K562 (cell line): Measurements from ENCODE around the gene PRLHR. TPM values are rescaled to one million over a fixed set of nuclear protein-coding genes. Genes with fewer than 3 reads are reported as not detected.

Experiments used
- ATF2 ChIP-seq: sonication (generic); formaldehyde crosslinking; IDR thresholded peaks from 2 replicates; pipeline ENCODE4 v1.8.1; 2022; ENCODE audit warnings: missing genetic modification reagents
- EHMT2 ChIP-seq: fragments of 450-650 bp; IDR thresholded peaks from 2 replicates; pipeline ENCODE4 v1.6.1; 2018; ENCODE audit warnings: antibody characterized with exemption
- KDM4B ChIP-seq, 2 experiments: fragments of 450-650 bp in 1 of 2; sonication (generic) in 1 of 2; IDR thresholded peaks; 2 replicates each; pipeline ENCODE4 v1.6.1; 2016 to 2017; ENCODE audit warnings: borderline replicate concordance in 2 of 2, antibody characterized with exemption in 1 of 2, low read depth in 1 of 2, mild to moderate bottlenecking in 1 of 2
- KLF13 ChIP-seq: fragments of 450-650 bp; IDR thresholded peaks from 2 replicates; pipeline ENCODE4 v1.6.1; 2016; ENCODE audit warnings: missing genetic modification characterization, low read depth, mild to moderate bottlenecking, missing compliant biosample characterization, moderate library complexity, borderline replicate concordance
- L3MBTL2 ChIP-seq: fragments of 450-650 bp; IDR thresholded peaks from 2 replicates; pipeline ENCODE4 v1.6.1; 2016; ENCODE audit warnings: mild to moderate bottlenecking, moderate library complexity
- LARP7 ChIP-seq: fragments of 450-650 bp; IDR thresholded peaks from 2 replicates; pipeline ENCODE4 v1.6.1; 2016
- MIER1 ChIP-seq: fragments of 450-650 bp; IDR thresholded peaks from 2 replicates; pipeline ENCODE4 v1.6.1; 2016; ENCODE audit warnings: antibody characterized with exemption, mild to moderate bottlenecking, low read depth
- MYBL2 ChIP-seq, 2 experiments: fragments of 450-650 bp in 1 of 2; sonication (generic) in 1 of 2; formaldehyde crosslinking in 1 of 2; IDR thresholded peaks; 2 replicates each; pipeline versions ENCODE4 v1.6.1 to v1.8.1; 2017 to 2022; ENCODE audit warnings: borderline replicate concordance in 1 of 2, inconsistent platforms in 1 of 2, low read depth in 1 of 2, mild to moderate bottlenecking in 1 of 2, missing genetic modification reagents in 1 of 2, moderate library complexity in 1 of 2
- NELFE ChIP-seq: IDR thresholded peaks from 2 replicates; pipeline ENCODE4 v1.6.1; 2011; ENCODE audit warnings: mild to moderate bottlenecking; ENCODE audit not compliant: insufficient read depth, insufficient read length
- NR2F6 ChIP-seq: fragments of 450-650 bp; formaldehyde crosslinking; IDR thresholded peaks from 2 replicates; pipeline ENCODE4 v1.4.0; 2020; ENCODE audit warnings: mild to moderate bottlenecking
- PREB ChIP-seq: sonication (generic); formaldehyde crosslinking; IDR thresholded peaks from 2 replicates; pipeline ENCODE4 v1.8.1; 2023; ENCODE audit warnings: mild to moderate bottlenecking, missing genetic modification reagents
- SP1 ChIP-seq: sonication (generic); formaldehyde crosslinking; IDR thresholded peaks from 2 replicates; pipeline ENCODE4 v1.8.1; 2022; ENCODE audit warnings: mild to moderate bottlenecking, missing genetic modification reagents
- SUPT5H ChIP-seq: fragments of 450-650 bp; IDR thresholded peaks from 2 replicates; pipeline ENCODE4 v1.6.1; 2016
- TRIM28 ChIP-seq: fragments of 450-650 bp; IDR thresholded peaks from 2 replicates; pipeline ENCODE4 v1.6.1; 2017
- XRCC3 ChIP-seq: fragments of 450-650 bp; IDR thresholded peaks from 2 replicates; pipeline ENCODE4 v1.6.1; 2017; ENCODE audit warnings: mild to moderate bottlenecking, moderate library complexity
- ZBTB9 ChIP-seq: fragments of 450-650 bp; formaldehyde crosslinking; IDR thresholded peaks from 2 replicates; pipeline ENCODE4 v1.4.0; 2020; ENCODE audit warnings: mild to moderate bottlenecking, moderate library complexity
- ZNF384 ChIP-seq: IDR thresholded peaks from 2 replicates; pipeline ENCODE4 v1.6.1; 2012; ENCODE audit warnings: low read depth, low read length, improper control_type of control experiment
- ZNF431 ChIP-seq: sonication (generic); formaldehyde crosslinking; IDR thresholded peaks from 2 replicates; pipeline ENCODE4 v1.8.0; 2022; ENCODE audit warnings: mild to moderate bottlenecking, missing genetic modification reagents
- ZNF551 ChIP-seq: fragments of 250-450 bp; sonication (Bioruptor Pico); IDR thresholded peaks from 2 replicates; pipeline ENCODE4 v1.5.0; 2021; ENCODE audit warnings: mild to moderate bottlenecking, moderate library complexity
- ZNF717 ChIP-seq: fragments of 250-450 bp; sonication (Bioruptor Pico); IDR thresholded peaks from 2 replicates; pipeline ENCODE4 v1.5.0; 2021
- ZSCAN32 ChIP-seq: fragments of 450-650 bp; formaldehyde crosslinking; IDR thresholded peaks from 2 replicates; pipeline ENCODE4 v1.4.0; 2020; ENCODE audit warnings: mild to moderate bottlenecking, moderate library complexity
- polyA plus RNA-seq, 8 experiments: library from polyadenylated mRNA; depleted of rRNA in 4 of 8; stranded (reverse) in 5 of 8; unstranded in 3 of 8; fragments of >200 nt; fragmentation: Nextera tagmentation in 2 of 8; fragmentation: Illumina TruSeq in 1 of 8; extraction: Ambion mirVana in 2 of 8; extraction: Trizol in 1 of 8; gene quantifications; 2 replicates each; pipeline versions ENCODE4 v1.2.1 to v1.2.3, GENCODE V29; 2011 to 2014; ENCODE audit warnings: inconsistent platforms in 1 of 8, missing spikeins in 1 of 8
- total RNA-seq, 7 experiments: library from RNA; depleted of rRNA in 6 of 7; stranded (reverse); fragments of >200 nt in 6 of 7; fragmentation: Illumina TruSeq in 2 of 7; extraction: Trizol in 2 of 7; gene quantifications; 2 replicates each; pipeline versions ENCODE4 v1.2.1 to v1.2.3, GENCODE V29; 2011 to 2021; ENCODE audit warnings: low replicate concordance in 1 of 7
- TF ChIP-seq, protein P1 (sequence below): fragments of 450-650 bp; conservative IDR thresholded peaks from 2 replicates; pipeline ENCODE4 v1.6.1; 2016; ENCODE audit warnings: missing genetic modification characterization, low read depth, mild to moderate bottlenecking, control low read depth, missing compliant biosample characterization
- TF ChIP-seq, protein P2 (sequence below): IDR thresholded peaks from 3 replicates; pipeline ENCODE4 v1.6.1; 2011; ENCODE audit warnings: borderline replicate concordance, mild to moderate bottlenecking; ENCODE audit not compliant: insufficient read length, insufficient read depth

Gene PRLHR
- total and polyA plus RNA-seq, 9 of the 15 experiments (the other 6 are each of a cell fraction or from before 2014, with no cell fraction given), result not detected

DNA sequence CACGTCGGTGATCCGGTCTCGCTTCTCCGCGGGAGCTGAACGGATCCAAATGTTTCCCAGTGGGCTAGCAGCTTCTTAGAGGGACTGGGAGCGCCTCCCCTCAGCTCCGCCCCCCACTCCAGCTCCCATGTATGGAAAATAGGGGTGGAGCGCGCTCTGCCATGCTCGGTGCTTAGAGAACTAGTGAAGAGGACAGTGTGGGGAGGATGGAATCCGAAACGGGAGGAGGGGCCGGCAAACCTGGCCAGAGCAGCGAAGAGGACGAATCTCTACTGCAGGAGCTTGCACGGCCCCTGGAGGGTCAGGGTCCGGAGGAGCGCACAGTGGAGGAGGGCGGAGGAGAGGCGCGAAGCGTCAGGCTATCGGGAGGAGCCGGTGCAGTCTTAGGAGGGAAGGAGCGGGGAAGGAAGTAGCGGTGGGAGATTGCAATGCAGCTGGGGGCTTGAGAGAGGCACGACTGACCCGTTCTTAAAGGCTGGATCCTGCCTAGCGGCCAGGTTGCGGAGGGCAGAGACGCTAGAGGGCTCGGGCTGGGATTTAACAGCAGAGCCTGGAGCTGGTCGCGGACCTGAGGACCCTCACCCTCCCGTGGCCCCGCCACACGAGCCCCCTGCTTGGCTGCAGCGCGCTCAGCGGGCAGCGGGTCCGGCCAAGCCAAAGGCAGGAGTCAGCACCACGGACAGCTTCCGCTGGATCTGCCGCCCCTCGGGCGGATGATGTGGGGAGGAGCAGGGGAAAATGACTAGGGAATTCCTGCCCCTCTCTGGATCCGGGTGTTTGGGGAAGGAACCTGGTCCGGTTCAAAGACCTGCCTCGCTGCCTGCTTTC lies at the start of gene PRLHR (continued):
- TF ChIP-seq ZNF384, result no peak
- no peak for TF ChIP-seq L3MBTL2
- TF ChIP-seq, protein P1, sequence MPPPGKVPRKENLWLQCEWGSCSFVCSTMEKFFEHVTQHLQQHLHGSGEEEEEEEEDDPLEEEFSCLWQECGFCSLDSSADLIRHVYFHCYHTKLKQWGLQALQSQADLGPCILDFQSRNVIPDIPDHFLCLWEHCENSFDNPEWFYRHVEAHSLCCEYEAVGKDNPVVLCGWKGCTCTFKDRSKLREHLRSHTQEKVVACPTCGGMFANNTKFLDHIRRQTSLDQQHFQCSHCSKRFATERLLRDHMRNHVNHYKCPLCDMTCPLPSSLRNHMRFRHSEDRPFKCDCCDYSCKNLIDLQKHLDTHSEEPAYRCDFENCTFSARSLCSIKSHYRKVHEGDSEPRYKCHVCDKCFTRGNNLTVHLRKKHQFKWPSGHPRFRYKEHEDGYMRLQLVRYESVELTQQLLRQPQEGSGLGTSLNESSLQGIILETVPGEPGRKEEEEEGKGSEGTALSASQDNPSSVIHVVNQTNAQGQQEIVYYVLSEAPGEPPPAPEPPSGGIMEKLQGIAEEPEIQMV (tag), result no peak
- TF ChIP-seq NR2F6 (CRISPR knock-in tag), result no peak
- no peak for TF ChIP-seq ZBTB9 (CRISPR knock-in tag)
- TF ChIP-seq ZSCAN32 (CRISPR knock-in tag), result no peak
- TF ChIP-seq, protein P2, sequence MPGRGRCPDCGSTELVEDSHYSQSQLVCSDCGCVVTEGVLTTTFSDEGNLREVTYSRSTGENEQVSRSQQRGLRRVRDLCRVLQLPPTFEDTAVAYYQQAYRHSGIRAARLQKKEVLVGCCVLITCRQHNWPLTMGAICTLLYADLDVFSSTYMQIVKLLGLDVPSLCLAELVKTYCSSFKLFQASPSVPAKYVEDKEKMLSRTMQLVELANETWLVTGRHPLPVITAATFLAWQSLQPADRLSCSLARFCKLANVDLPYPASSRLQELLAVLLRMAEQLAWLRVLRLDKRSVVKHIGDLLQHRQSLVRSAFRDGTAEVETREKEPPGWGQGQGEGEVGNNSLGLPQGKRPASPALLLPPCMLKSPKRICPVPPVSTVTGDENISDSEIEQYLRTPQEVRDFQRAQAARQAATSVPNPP, result no peak
- peak; percentile 87 for TF ChIP-seq MIER1
- no peak for TF ChIP-seq TRIM28
- no peak for TF ChIP-seq ZNF717
- peak; percentile 88 for TF ChIP-seq EHMT2
- no peak for TF ChIP-seq ATF2 (CRISPR knock-in tag)
- no peak for TF ChIP-seq XRCC3
- TF ChIP-seq NELFE, result no peak
- no peak for TF ChIP-seq KDM4B (IDR thresholded peaks at IDR 0.05; ENCODE audit: borderline replicate concordance in 2 of 2, low read depth in 1 of 2)
- no peak for TF ChIP-seq KLF13 (tag)
- TF ChIP-seq PREB, result no peak
- no peak for TF ChIP-seq ZNF431 (CRISPR knock-in tag)
- no peak for TF ChIP-seq SUPT5H
- TF ChIP-seq LARP7, result no peak
- no peak for TF ChIP-seq MYBL2 (IDR thresholded peaks at IDR 0.05; ENCODE audit: low read depth)
- TF ChIP-seq MYBL2 (CRISPR knock-in tag; IDR thresholded peaks at IDR 0.05; ENCODE audit: borderline replicate concordance), result no peak
- TF ChIP-seq ZNF551 (CRISPR knock-in tag), result no peak
- no peak for TF ChIP-seq SP1
